Body of pancreas (tissue), 4 donors: ENCODE data around the gene NCAN. TPM values are rescaled to one million over a fixed set of nuclear protein-coding genes. Genes with fewer than 3 reads are reported as not detected.

Experiments used
- ATAC-seq: fragments of 150-250 bp; one replicate; pipeline ENCODE4 v1.9.1; 2016
- DNase-seq, 4 donors: peaks; one replicate each; pipeline ENCODE4 v3.0.0-alpha.2; 2019
- H3K27ac ChIP-seq, 4 donors: fragments of 200-600 bp; sonication (generic); 1 replicate in 3 of 4; 2 replicates in 1 of 4; pipeline versions ENCODE4 v1.5.1 to v1.6.1; 2016 to 2019; ENCODE audit warnings: mild to moderate bottlenecking in 1 of 4, mixed read lengths in 1 of 4, moderate library complexity in 1 of 4
- H3K27me3 ChIP-seq, 2 donors: fragments of 200-600 bp; sonication (generic); one replicate each; pipeline ENCODE4 v1.6.0; 2016; ENCODE audit warnings: mild to moderate bottlenecking in 1 of 2
- H3K36me3 ChIP-seq, 2 donors: fragments of 200-600 bp; sonication (generic); replicated peaks in 1 of 2; 2 replicates each; pipeline ENCODE4 v1.5.1; 2016; ENCODE audit warnings: low read depth in 2 of 2; ENCODE audit not compliant: insufficient read depth in 1 of 2
- H3K4me1 ChIP-seq: fragments of 200-600 bp; sonication (generic); one replicate; pipeline ENCODE4 v1.6.0; 2016
- H3K4me3 ChIP-seq, 2 donors: fragments of 200-600 bp; sonication (generic); 1 replicate in 1 of 2; 2 replicates in 1 of 2; pipeline ENCODE4 v1.5.1; 2016 to 2019
- H3K9me3 ChIP-seq, 3 donors: fragments of 200-600 bp; sonication (generic); 1 replicate in 2 of 3; 2 replicates in 1 of 3; pipeline ENCODE4 v1.5.1; 2016
- CTCF ChIP-seq, 7 experiments: fragments of 450-650 bp in 4 of 7; fragments of 200-600 bp in 3 of 7; sonication (generic) in 3 of 7; IDR thresholded peaks; one replicate each; pipeline ENCODE4 v1.5.1; 2016 to 2019; ENCODE audit warnings: antibody characterized with exemption in 7 of 7
- POLR2A ChIP-seq, 3 donors: fragments of 450-650 bp; IDR thresholded peaks; one replicate each; pipeline ENCODE4 v1.6.1; 2016; ENCODE audit warnings: antibody characterized with exemption in 3 of 3, mild to moderate bottlenecking in 2 of 3
- WGBS, 2 donors: methylation state at CpG; one replicate each; pipeline ENCODE4 v1.1.5; 2017; 5-methylcytosine and 5-hydroxymethylcytosine counted together
- intact Hi-C: fragments of 100-400 bp; cut with DNase I; formaldehyde crosslinking; loops from one replicate; pipeline ENCODE4 v1.15.1; 2023
- total RNA-seq, 2 donors: library from RNA; depleted of rRNA; stranded (reverse); fragments of >200 nt; gene quantifications; one replicate each; pipeline ENCODE4 v1.1.0, GENCODE V29; 2016

NCAN gene
- total RNA-seq, 2 donors from 2014 or later, result not detected

DNA sequence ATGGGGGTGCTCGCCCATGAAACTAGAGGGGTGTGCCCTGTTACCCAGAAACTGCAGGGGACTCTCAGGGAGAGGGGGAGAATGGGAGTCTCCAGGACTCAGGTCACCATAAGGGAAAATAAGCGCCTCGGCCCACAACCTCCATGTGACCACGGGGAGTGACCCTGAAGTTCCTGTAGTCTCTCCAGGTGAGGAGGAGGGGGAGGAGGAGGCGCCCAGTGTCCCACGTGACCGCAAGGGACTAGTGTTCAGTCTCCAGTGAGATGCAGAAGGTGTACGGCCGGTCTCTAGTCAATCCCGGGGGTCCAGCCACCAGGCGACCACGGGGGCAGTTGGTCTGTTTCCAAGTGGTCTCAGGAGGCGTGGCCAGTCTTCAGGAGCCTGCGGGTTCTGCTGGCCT lies 45.4 kb downstream of the NCAN start:
- WGBS, 2 donors, result 43 to 54% methylated on average over 2 to 14 of the region's 14 CpGs
- TF ChIP-seq POLR2A (IDR thresholded peaks at IDR 0.05) (no peak), CTCF (IDR thresholded peaks at IDR 0.05) (no peak)
- intact Hi-C loops, result no loop called here
- no peak overlapping the region for H3K27ac ChIP-seq
- H3K27me3 ChIP-seq, result peaks cover 0 to 3% of the 10 kb centered on the region in 2 donors
- no peaks in the 10 kb centered on the region for H3K4me1 ChIP-seq
- peak in 1 of 4 donors; percentile 41 for DNase-seq
- H3K36me3 ChIP-seq, result no peaks in the 10 kb centered on the region
- no peaks in the 10 kb centered on the region for H3K9me3 ChIP-seq
- no peak overlapping the region for H3K4me3 ChIP-seq
- no peak for ATAC-seq

DNA sequence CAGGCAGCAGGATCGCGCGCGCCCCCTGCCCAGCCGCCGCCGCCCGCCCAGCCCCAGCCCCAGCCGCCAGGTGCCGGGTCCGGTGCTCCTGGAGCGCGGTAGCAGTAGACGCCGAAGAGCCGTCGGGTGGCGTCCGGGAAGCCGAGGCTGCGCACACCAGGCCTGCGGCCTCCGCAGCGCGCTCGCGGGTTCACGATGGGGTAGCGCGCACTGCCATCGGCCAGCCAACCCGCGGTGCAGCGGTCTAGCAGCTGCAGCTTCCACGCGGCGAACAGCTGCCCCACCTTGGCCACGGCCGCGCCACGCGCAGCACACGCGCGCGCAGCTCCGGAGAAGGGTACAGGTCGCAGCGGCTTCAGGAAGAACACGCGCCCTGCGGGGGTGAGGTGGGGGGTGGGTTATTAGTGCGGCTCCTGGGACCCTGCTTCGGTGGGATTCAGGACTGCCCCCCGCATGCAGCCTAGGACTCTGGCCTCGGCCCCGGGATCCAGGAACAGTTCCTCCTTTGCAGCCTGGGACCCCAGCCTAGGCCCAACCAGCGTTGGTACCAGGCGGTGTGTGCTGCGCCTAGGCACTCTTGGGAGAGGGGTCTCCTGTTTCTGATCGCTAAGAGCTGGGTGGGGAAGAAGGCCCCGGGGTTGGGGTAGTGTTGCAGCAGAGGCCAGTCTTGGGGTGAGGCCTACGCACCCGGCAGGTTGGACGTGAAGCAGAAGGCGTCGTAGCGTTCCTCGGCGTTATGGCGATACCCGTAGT lies 46.3 kb downstream of the NCAN start:
- TF ChIP-seq CTCF (IDR thresholded peaks at IDR 0.05) (no peak), POLR2A (IDR thresholded peaks at IDR 0.05) (no peak)
- H3K4me3 ChIP-seq, result no peak overlapping the region
- intact Hi-C loops, result no loop called here
- H3K4me1 ChIP-seq, result no peaks in the 10 kb centered on the region
- no peak for DNase-seq
- ATAC-seq, result no peak
- H3K27me3 ChIP-seq, result peaks cover 0 to 3% of the 10 kb centered on the region in 2 donors
- no peak overlapping the region for H3K27ac ChIP-seq
- 83 to 88% methylated on average over 15 to 66 of the region's 72 CpGs for WGBS, 2 donors
- H3K36me3 ChIP-seq, result no peaks in the 10 kb centered on the region
- no peaks in the 10 kb centered on the region for H3K9me3 ChIP-seq

DNA sequence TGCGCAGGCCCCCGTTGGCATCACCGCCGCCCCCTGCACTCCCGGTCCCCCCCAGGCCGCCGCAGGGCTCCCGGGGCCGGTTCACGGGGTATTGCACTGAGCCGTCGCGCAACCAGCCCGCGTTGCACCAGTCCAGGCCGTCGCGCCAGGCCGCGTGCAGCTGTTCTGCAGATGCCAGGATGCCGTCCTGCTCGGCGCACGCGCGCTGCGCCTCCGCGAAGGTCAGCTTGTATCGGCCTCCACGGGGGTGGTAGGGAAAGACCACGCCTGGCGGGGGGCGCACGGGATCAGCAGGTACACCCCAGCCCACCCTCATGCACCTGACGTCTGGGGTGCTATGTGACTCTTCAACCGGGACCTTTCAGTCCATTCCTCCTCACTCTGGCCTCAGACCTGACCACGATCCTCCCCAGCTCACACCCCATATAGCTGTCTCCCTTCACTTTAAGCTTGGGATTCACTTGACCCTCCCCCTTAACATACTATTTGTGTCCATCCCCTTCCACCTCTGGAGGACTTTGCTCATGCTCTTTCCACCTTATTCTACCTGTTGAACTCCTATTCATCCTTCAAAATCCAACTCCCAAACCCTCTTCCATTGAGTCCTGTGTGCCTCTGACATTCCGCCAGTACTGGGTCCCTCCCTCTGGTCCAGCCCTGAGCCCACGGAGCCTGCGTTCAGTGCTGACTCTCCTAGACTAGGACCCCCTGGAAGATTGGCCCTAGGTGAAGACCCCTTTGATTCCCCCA lies 47.0 kb downstream of the NCAN start:
- Histone ChIP-seq H3K27ac (no peak overlapping the region), H3K4me3 (no peak overlapping the region), H3K4me1 (no peaks in the 10 kb centered on the region), H3K27me3 (peaks cover 0 to 3% of the 10 kb centered on the region in 2 donors), H3K36me3 (no peaks in the 10 kb centered on the region), H3K9me3 (no peaks in the 10 kb centered on the region)
- ATAC-seq (no peak), DNase-seq (no peak)
- intact Hi-C loops, result no loop called here
- WGBS, 2 donors, result 86 to 92% methylated on average over 17 to 38 of the region's 41 CpGs
- TF ChIP-seq CTCF (IDR thresholded peaks at IDR 0.05) (no peak), POLR2A (IDR thresholded peaks at IDR 0.05) (no peak)

- WGBS, 2 donors, result 50 to 72% methylated on average over 2 of the region's 2 CpGs
- intact Hi-C loops, result no loop called here
- ATAC-seq (no peak), DNase-seq (no peak)
- Histone ChIP-seq H3K4me1 (no peaks in the 10 kb centered on the region), H3K36me3 (no peaks in the 10 kb centered on the region), H3K27me3 (peaks cover 0 to 3% of the 10 kb centered on the region in 2 donors), H3K4me3 (no peak overlapping the region), H3K27ac (no peak overlapping the region), H3K9me3 (no peaks in the 10 kb centered on the region)
- TF ChIP-seq CTCF (IDR thresholded peaks at IDR 0.05), result no peak
- TF ChIP-seq POLR2A (IDR thresholded peaks at IDR 0.05), result no peak
Observed at GRCh38 chr19:19259741-19260140, 48.0 kb downstream of the NCAN start.
